ENCODE measurements around the gene TAB3.
"Not testable (repeated sequence)": the region's sequence is repeated elsewhere in the genome, so short reads cannot be mapped to it uniquely, and the experiment has no call there.

TAB3 gene

GRCh38 chrX:30822764-30823163 lies 66.3 kb downstream of the TAB3 start:
- peak; percentile 11 for DNase-seq (ENCODE audit: low read depth)
- H3K4me3 ChIP-seq (ENCODE audit: low read depth, low read length): no peak overlapping the region

- no peak overlapping the region for H3K4me3 ChIP-seq (ENCODE audit: low read depth, low read length)
- no peak for DNase-seq (ENCODE audit: low read depth)
These were observed 66.9 kb downstream of the TAB3 start for GRCh38 chrX:30822068-30822681.

- no peak for DNase-seq (ENCODE audit: low read depth)
- H3K4me3 ChIP-seq (ENCODE audit: low read depth, low read length): no peak overlapping the region
These were observed 67.9 kb downstream of the TAB3 start for GRCh38 chrX:30821116-30821515.

GRCh38 chrX:30819080-30819479 lies 70.0 kb downstream of the TAB3 start:
- H3K4me3 ChIP-seq (ENCODE audit: low read depth, low read length): no peak overlapping the region
- DNase-seq (ENCODE audit: low read depth): no peak

- no peak for DNase-seq (ENCODE audit: low read depth)
These were observed 73.0 kb downstream of the TAB3 start for GRCh38 chrX:30816079-30816478.

GRCh38 chrX:30814978-30815377 lies 74.1 kb downstream of the TAB3 start:
- H3K4me3 ChIP-seq (ENCODE audit: low read depth, low read length): no peak overlapping the region
- no peak for DNase-seq (ENCODE audit: low read depth)

More at GRCh38 chrX:30816079-30816478, 73.0 kb downstream of the TAB3 start:
- no peak overlapping the region for H3K4me3 ChIP-seq (ENCODE audit: low read depth, low read length)

- no peak for DNase-seq (ENCODE audit: low read depth)
- H3K4me3 ChIP-seq (ENCODE audit: low read depth, low read length): no peak overlapping the region
These were observed 76.7 kb downstream of the TAB3 start for GRCh38 chrX:30812326-30812725.

GRCh38 chrX:30806187-30806728 lies 82.8 kb downstream of the TAB3 start:
- no peak for DNase-seq (ENCODE audit: low read depth)
- no peak overlapping the region for H3K4me3 ChIP-seq (ENCODE audit: low read depth, low read length)

GRCh38 chrX:30804462-30804861 lies 84.6 kb downstream of the TAB3 start:
- no peak for DNase-seq (ENCODE audit: low read depth)
- H3K4me3 ChIP-seq (ENCODE audit: low read depth, low read length): no peak overlapping the region

GRCh38 chrX:30800901-30801300 lies 88.2 kb downstream of the TAB3 start:
- DNase-seq (ENCODE audit: low read depth): no peak
- no peak overlapping the region for H3K4me3 ChIP-seq (ENCODE audit: low read depth, low read length)

- no peak overlapping the region for H3K4me3 ChIP-seq (ENCODE audit: low read depth, low read length)
- DNase-seq (ENCODE audit: low read depth): no peak
These were observed 89.7 kb downstream of the TAB3 start for GRCh38 chrX:30799327-30799726.

GRCh38 chrX:30798810-30799209 lies 90.2 kb downstream of the TAB3 start:
- H3K4me3 ChIP-seq (ENCODE audit: low read depth, low read length): no peak overlapping the region

GRCh38 chrX:30797301-30797700 lies 91.8 kb downstream of the TAB3 start:
- DNase-seq (ENCODE audit: low read depth); H3K4me3 ChIP-seq (ENCODE audit: low read depth, low read length): not testable (repeated sequence)

More at GRCh38 chrX:30798810-30799209, 90.2 kb downstream of the TAB3 start:
- no peak for DNase-seq (ENCODE audit: low read depth)

GRCh38 chrX:30795981-30796958 lies 92.8 kb downstream of the TAB3 start:
- no peak for DNase-seq (ENCODE audit: low read depth)
- no peak overlapping the region for H3K4me3 ChIP-seq (ENCODE audit: low read depth, low read length)

GRCh38 chrX:30794497-30794896 lies 94.6 kb downstream of the TAB3 start:
- no peak for DNase-seq (ENCODE audit: low read depth)
- H3K4me3 ChIP-seq (ENCODE audit: low read depth, low read length): no peak overlapping the region

- no peak for DNase-seq (ENCODE audit: low read depth)
- H3K4me3 ChIP-seq (ENCODE audit: low read depth, low read length): no peak overlapping the region
These were observed 95.3 kb downstream of the TAB3 start for GRCh38 chrX:30793767-30794103.

- DNase-seq (ENCODE audit: low read depth): no peak
- H3K4me3 ChIP-seq (ENCODE audit: low read depth, low read length): no peak overlapping the region
These were observed 95.8 kb downstream of the TAB3 start for GRCh38 chrX:30793075-30793766.

GRCh38 chrX:30791296-30792278 lies 97.5 kb downstream of the TAB3 start:
- DNase-seq (ENCODE audit: low read depth): no peak
- H3K4me3 ChIP-seq (ENCODE audit: low read depth, low read length): no peak overlapping the region

- DNase-seq (ENCODE audit: low read depth): no peak
- H3K4me3 ChIP-seq (ENCODE audit: low read depth, low read length): no peak overlapping the region
These were observed 102.0 kb downstream of the TAB3 start for GRCh38 chrX:30787012-30787411.

All from skeletal muscle cell (primary cell).